Measurements from ENCODE around the gene GCNT3.

DNA sequence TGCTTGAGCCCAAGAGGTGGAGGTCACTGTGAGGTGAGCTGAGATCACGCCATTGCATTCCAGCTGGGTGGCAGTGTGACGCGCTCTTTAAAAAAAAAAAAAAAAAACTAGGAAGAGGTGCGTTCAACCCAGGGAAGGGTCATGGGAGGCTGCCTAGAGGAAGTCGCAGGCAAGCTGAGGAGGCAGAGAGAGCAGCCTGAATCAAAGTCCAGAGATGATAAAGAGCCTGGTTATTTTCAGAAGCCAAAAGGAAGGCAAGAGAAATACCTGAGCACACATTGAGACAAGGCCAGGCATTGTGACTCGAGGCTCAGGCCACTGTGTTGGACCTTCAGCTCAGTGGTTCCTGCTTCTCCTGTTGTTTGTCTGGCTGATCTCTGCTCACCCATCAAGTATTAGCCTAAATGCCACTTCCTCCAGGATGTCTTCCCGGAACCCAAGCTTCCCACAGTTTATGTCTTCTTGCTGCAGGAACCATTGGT is 16.1 kb upstream of the GCNT3 start:
- TF ChIP-seq, protein P1, sequence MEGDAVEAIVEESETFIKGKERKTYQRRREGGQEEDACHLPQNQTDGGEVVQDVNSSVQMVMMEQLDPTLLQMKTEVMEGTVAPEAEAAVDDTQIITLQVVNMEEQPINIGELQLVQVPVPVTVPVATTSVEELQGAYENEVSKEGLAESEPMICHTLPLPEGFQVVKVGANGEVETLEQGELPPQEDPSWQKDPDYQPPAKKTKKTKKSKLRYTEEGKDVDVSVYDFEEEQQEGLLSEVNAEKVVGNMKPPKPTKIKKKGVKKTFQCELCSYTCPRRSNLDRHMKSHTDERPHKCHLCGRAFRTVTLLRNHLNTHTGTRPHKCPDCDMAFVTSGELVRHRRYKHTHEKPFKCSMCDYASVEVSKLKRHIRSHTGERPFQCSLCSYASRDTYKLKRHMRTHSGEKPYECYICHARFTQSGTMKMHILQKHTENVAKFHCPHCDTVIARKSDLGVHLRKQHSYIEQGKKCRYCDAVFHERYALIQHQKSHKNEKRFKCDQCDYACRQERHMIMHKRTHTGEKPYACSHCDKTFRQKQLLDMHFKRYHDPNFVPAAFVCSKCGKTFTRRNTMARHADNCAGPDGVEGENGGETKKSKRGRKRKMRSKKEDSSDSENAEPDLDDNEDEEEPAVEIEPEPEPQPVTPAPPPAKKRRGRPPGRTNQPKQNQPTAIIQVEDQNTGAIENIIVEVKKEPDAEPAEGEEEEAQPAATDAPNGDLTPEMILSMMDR (IDR thresholded peaks at IDR 0.05), result no peak
- TF ChIP-seq EP300 (IDR thresholded peaks at IDR 0.05) (no peak), POLR2A (IDR thresholded peaks at IDR 0.05) (no peak)

All from ovary (tissue), 3 donors.